ENCODE measurements around the gene SELP. TPM values are rescaled to one million over a fixed set of nuclear protein-coding genes. Genes with fewer than 3 reads are reported as not detected.
"Not testable (repeated sequence)": the region's sequence is repeated elsewhere in the genome, so short reads cannot be mapped to it uniquely, and the experiment has no call there.

Gene SELP
- total RNA-seq, 1 experiment from 2014 or later, result not detected

DNA sequence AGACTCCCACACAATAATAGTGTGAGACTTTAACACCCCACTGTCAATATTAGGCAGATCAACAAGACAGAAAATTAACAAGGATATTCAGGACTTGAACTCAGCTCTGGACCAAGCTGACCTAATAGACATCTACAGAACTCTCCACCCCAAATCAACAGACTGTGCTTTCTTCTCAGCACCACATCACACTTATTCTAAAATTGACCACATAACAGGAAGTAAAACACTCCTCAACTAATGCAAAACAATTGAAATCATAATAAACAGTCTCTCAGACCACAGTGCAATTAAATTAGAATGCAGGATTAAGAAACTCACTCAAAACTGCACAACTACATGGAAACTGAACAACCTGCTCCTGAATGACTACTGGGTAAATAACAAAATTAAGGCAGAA lies 28.9 kb upstream of the SELP start:
- H3K4me1 ChIP-seq; H3K27me3 Mint-ChIP-seq (ENCODE audit: insufficient read depth, unreplicated experiment); intact Hi-C loops (cut with micrococcal nuclease; ENCODE audit: unreplicated experiment); POLR2A ChIA-PET; CTCF ChIA-PET; BruUV-seq (replicated peaks); H3K36me3 Mint-ChIP-seq (ENCODE audit: insufficient read depth, unreplicated experiment); H3K9me3 Mint-ChIP-seq (ENCODE audit: unreplicated experiment); H3K4me3 ChIP-seq (ENCODE audit: low read depth, low read length); H3K36me3 ChIP-seq (ENCODE audit: control insufficient read depth, insufficient read depth, low read length); H3K4me3 Mint-ChIP-seq (ENCODE audit: unreplicated experiment); H3K27me3 ChIP-seq (replicated peaks; ENCODE audit: control insufficient read depth, insufficient read depth, low read length); DNase-seq; H3K9me3 ChIP-seq; H3K4me1 Mint-ChIP-seq (ENCODE audit: low read depth, unreplicated experiment); H3K27ac Mint-ChIP-seq (ENCODE audit: unreplicated experiment): not testable (repeated sequence)

DNA sequence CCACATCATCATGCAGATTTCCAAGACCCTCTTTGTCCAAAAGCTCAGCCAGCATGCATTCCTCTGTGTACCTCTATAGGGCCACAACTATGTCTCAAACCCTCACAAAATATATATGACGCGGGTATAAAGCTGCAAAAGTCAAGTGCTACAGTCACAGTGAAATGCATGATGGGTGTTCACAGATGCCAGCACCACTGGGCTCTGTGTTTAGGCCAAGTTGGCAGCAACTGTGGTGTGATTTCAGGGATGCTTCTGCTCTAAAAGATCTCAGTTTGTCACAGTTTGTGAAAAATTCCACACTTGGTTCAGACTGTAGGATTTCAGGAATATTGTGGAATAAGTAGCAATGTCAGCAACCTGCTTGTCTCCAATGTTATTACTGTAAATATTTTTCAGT lies 23.9 kb upstream of the SELP start:
- DNase-seq, result no peak
- Mint-ChIP-seq H3K4me1 (ENCODE audit: low read depth, unreplicated experiment) (no peaks in the 10 kb centered on the region), H3K27me3 (ENCODE audit: insufficient read depth, unreplicated experiment) (peaks cover 12% of the 10 kb centered on the region), H3K36me3 (ENCODE audit: insufficient read depth, unreplicated experiment) (no peaks in the 10 kb centered on the region), H3K27ac (ENCODE audit: unreplicated experiment) (no peak overlapping the region), H3K4me3 (ENCODE audit: unreplicated experiment) (no peak overlapping the region), H3K9me3 (ENCODE audit: unreplicated experiment) (no peaks in the 10 kb centered on the region)
- H3K36me3 ChIP-seq (ENCODE audit: control insufficient read depth, insufficient read depth, low read length), result no peaks in the 10 kb centered on the region
- TF ChIP-seq, protein P1, sequence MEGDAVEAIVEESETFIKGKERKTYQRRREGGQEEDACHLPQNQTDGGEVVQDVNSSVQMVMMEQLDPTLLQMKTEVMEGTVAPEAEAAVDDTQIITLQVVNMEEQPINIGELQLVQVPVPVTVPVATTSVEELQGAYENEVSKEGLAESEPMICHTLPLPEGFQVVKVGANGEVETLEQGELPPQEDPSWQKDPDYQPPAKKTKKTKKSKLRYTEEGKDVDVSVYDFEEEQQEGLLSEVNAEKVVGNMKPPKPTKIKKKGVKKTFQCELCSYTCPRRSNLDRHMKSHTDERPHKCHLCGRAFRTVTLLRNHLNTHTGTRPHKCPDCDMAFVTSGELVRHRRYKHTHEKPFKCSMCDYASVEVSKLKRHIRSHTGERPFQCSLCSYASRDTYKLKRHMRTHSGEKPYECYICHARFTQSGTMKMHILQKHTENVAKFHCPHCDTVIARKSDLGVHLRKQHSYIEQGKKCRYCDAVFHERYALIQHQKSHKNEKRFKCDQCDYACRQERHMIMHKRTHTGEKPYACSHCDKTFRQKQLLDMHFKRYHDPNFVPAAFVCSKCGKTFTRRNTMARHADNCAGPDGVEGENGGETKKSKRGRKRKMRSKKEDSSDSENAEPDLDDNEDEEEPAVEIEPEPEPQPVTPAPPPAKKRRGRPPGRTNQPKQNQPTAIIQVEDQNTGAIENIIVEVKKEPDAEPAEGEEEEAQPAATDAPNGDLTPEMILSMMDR (IDR thresholded peaks at IDR 0.05; ENCODE audit: insufficient read depth in 1 of 2, low read depth in 1 of 2, low read length in 1 of 2, severe bottlenecking in 1 of 2, unreplicated experiment in 1 of 2), result no peak
- ChIA-PET CTCF (no interaction called here), POLR2A (no interaction called here)
- intact Hi-C loops (cut with micrococcal nuclease; ENCODE audit: unreplicated experiment), result no loop called here
- no peaks in the 10 kb centered on the region for H3K27me3 ChIP-seq (replicated peaks; ENCODE audit: control insufficient read depth, insufficient read depth, low read length)
- no TSS peak for BruUV-seq (replicated peaks)
- H3K9me3 ChIP-seq, result no peaks in the 10 kb centered on the region; the same call in 1 of the 2 replicates
- no peak overlapping the region for H3K4me3 ChIP-seq (ENCODE audit: low read depth, low read length)
- H3K4me1 ChIP-seq, result no peaks in the 10 kb centered on the region

DNA sequence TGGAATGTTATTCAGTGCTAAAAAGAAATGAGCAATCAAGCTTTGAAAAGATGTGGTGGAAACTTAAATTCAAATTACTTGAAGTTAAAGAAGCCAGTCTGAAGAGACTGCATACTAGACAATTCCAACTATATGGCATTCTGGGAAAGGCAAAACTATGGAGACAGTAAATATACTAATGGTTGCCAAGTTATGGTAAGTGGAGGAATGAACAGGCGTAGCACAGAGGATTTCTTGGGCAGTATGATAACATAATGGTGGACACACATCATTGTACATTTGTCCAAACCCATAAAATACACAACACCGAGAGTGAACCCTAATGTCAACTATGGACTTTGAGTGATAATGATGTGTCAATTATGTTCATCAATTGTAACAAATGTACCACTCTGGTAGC lies 21.1 kb upstream of the SELP start:
- no peak overlapping the region for H3K27ac Mint-ChIP-seq (ENCODE audit: unreplicated experiment)
- H3K27me3 Mint-ChIP-seq (ENCODE audit: insufficient read depth, unreplicated experiment), result peaks cover 17% of the 10 kb centered on the region
- Histone ChIP-seq H3K9me3 (no peaks in the 10 kb centered on the region; the same call in 1 of the 2 replicates), H3K4me3 (ENCODE audit: low read depth, low read length) (no peak overlapping the region), H3K4me1 (no peaks in the 10 kb centered on the region), H3K36me3 (ENCODE audit: control insufficient read depth, insufficient read depth, low read length) (no peaks in the 10 kb centered on the region), H3K27me3 (replicated peaks; ENCODE audit: control insufficient read depth, insufficient read depth, low read length) (no peaks in the 10 kb centered on the region)
- TF ChIP-seq, protein P1 (IDR thresholded peaks at IDR 0.05; ENCODE audit: insufficient read depth in 1 of 2, low read depth in 1 of 2, low read length in 1 of 2, severe bottlenecking in 1 of 2, unreplicated experiment in 1 of 2), result no peak
- DNase-seq, result no peak
- CTCF ChIA-PET, result no interaction called here
- H3K36me3 Mint-ChIP-seq (ENCODE audit: insufficient read depth, unreplicated experiment), result no peaks in the 10 kb centered on the region
- BruUV-seq (replicated peaks), result no TSS peak
- no peak overlapping the region for H3K4me3 Mint-ChIP-seq (ENCODE audit: unreplicated experiment)
- POLR2A ChIA-PET, result no interaction called here
- H3K4me1 Mint-ChIP-seq (ENCODE audit: low read depth, unreplicated experiment), result no peaks in the 10 kb centered on the region
- intact Hi-C loops (cut with micrococcal nuclease; ENCODE audit: unreplicated experiment), result no loop called here
- no peaks in the 10 kb centered on the region for H3K9me3 Mint-ChIP-seq (ENCODE audit: unreplicated experiment)

DNA sequence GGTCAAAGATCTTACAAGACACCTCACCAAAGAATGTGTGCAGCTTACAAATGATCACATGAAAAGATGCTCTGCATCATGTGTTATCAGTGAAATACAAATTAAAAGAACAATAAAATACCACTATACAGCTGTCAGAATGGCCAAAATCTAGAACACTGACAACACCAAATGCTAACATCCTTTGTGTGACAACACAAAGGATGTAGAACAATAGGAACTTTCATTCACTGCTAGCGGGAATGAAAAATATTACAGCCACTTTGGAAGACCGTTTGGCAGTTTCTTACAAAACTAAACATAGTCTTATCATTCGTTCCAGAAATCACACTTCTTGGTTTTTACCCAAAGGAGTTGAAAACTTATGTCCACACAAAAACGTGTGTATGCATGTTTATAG lies 20.6 kb upstream of the SELP start:
- Histone ChIP-seq H3K27me3 (replicated peaks; ENCODE audit: control insufficient read depth, insufficient read depth, low read length) (no peaks in the 10 kb centered on the region), H3K36me3 (ENCODE audit: control insufficient read depth, insufficient read depth, low read length) (no peaks in the 10 kb centered on the region), H3K4me1 (no peaks in the 10 kb centered on the region), H3K9me3 (no peaks in the 10 kb centered on the region; the same call in 1 of the 2 replicates), H3K4me3 (ENCODE audit: low read depth, low read length) (no peak overlapping the region)
- no TSS peak for BruUV-seq (replicated peaks)
- Mint-ChIP-seq H3K27ac (ENCODE audit: unreplicated experiment) (no peak overlapping the region), H3K9me3 (ENCODE audit: unreplicated experiment) (no peaks in the 10 kb centered on the region), H3K36me3 (ENCODE audit: insufficient read depth, unreplicated experiment) (no peaks in the 10 kb centered on the region), H3K4me1 (ENCODE audit: low read depth, unreplicated experiment) (no peaks in the 10 kb centered on the region), H3K4me3 (ENCODE audit: unreplicated experiment) (no peak overlapping the region), H3K27me3 (ENCODE audit: insufficient read depth, unreplicated experiment) (peaks cover 17% of the 10 kb centered on the region)
- ChIA-PET CTCF (no interaction called here), POLR2A (no interaction called here)
- intact Hi-C loops (cut with micrococcal nuclease; ENCODE audit: unreplicated experiment), result no loop called here
- no peak for DNase-seq
- TF ChIP-seq, protein P1 (IDR thresholded peaks at IDR 0.05; ENCODE audit: insufficient read depth in 1 of 2, low read depth in 1 of 2, low read length in 1 of 2, severe bottlenecking in 1 of 2, unreplicated experiment in 1 of 2), result no peak

Measured in Caco-2 (cell line).